Thyroid gland (tissue), 4 donors: ENCODE measurements around the gene SLC43A2. TPM values are rescaled to one million over a fixed set of nuclear protein-coding genes. Genes with fewer than 3 reads are reported as not detected.
"Not testable (repeated sequence)": the region's sequence is repeated elsewhere in the genome, so short reads cannot be mapped to it uniquely, and the experiment has no call there.

Experiments
- DNase-seq, 2 donors: peaks; one replicate each; pipeline ENCODE4 v3.0.0-alpha.2; 2019
- H3K27ac ChIP-seq, 3 donors: fragments of 200-600 bp; sonication (generic); 1 replicate in 2 of 3; 2 replicates in 1 of 3; pipeline ENCODE4 v1.5.1; 2016 to 2019; ENCODE audit warnings: mild to moderate bottlenecking in 1 of 3, moderate library complexity in 1 of 3
- H3K27me3 ChIP-seq: fragments of 200-600 bp; sonication (generic); one replicate; pipeline ENCODE4 v1.5.1; 2019
- H3K36me3 ChIP-seq, 2 donors: fragments of 200-600 bp; sonication (generic); one replicate each; pipeline ENCODE4 v1.5.1; 2016 to 2019
- H3K4me1 ChIP-seq, 2 donors: fragments of 200-600 bp; sonication (generic); one replicate each; pipeline ENCODE4 v1.5.1; 2017 to 2019
- H3K4me3 ChIP-seq, 3 donors: fragments of 200-600 bp; sonication (generic); replicated peaks in 1 of 3; 1 replicate in 2 of 3; 2 replicates in 1 of 3; pipeline ENCODE4 v1.5.1; 2016; ENCODE audit warnings: mild to moderate bottlenecking in 1 of 3
- H3K9me3 ChIP-seq: fragments of 200-600 bp; sonication (generic); one replicate; pipeline ENCODE4 v1.5.1; 2017
- POLR2A ChIP-seq, 2 donors: fragments of 450-650 bp; IDR thresholded peaks; one replicate each; pipeline ENCODE4 v1.6.1; 2017; ENCODE audit warnings: antibody characterized with exemption in 2 of 2, mild to moderate bottlenecking in 2 of 2, moderate library complexity in 1 of 2
- WGBS, 2 donors: methylation state at CpG; one replicate each; pipeline ENCODE4 v1.1.5; 2017; 5-methylcytosine and 5-hydroxymethylcytosine counted together
- intact Hi-C: fragments of 100-400 bp; cut with DNase I; formaldehyde crosslinking; loops from one replicate; pipeline ENCODE4 v1.15.1; 2023
- total RNA-seq, 4 donors: library from RNA; depleted of rRNA; stranded (reverse); fragments of >200 nt; gene quantifications; one replicate each; pipeline ENCODE4 v1.2.3, GENCODE V29; 2016
- TF ChIP-seq, protein P1 (sequence below), 6 experiments: fragments of 200-600 bp in 3 of 6; fragments of 450-650 bp in 3 of 6; sonication (generic) in 3 of 6; IDR thresholded peaks; one replicate each; pipeline ENCODE4 v1.5.1; 2016 to 2019; ENCODE audit warnings: antibody characterized with exemption in 6 of 6, mild to moderate bottlenecking in 2 of 6, inconsistent platforms in 1 of 6, moderate library complexity in 1 of 6

Gene SLC43A2
- total RNA-seq, 4 donors from 2014 or later: 17.5 to 28.2 (median 23.9) TPM

DNA sequence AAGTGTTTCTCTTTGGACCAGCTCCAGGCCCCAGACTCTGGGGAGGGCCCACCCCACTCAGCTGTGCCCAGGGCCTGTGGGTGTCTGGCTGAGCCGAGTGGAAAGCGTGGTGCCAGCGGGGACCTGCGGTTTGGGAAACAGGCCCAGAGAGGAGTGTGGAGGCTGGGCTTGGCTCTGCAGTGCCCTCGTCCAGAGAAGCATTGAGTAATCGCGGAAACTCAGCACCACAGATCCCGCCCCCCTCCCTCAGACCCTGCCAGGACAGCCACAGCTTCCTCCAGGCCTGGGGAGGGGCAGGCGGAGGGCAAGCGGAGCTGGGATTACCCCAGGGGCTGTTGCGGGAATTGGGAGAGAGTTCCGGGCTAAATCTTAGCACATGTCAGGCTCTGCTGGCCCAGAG, 51.5 kb downstream of the SLC43A2 start:
- TF ChIP-seq, protein P1, sequence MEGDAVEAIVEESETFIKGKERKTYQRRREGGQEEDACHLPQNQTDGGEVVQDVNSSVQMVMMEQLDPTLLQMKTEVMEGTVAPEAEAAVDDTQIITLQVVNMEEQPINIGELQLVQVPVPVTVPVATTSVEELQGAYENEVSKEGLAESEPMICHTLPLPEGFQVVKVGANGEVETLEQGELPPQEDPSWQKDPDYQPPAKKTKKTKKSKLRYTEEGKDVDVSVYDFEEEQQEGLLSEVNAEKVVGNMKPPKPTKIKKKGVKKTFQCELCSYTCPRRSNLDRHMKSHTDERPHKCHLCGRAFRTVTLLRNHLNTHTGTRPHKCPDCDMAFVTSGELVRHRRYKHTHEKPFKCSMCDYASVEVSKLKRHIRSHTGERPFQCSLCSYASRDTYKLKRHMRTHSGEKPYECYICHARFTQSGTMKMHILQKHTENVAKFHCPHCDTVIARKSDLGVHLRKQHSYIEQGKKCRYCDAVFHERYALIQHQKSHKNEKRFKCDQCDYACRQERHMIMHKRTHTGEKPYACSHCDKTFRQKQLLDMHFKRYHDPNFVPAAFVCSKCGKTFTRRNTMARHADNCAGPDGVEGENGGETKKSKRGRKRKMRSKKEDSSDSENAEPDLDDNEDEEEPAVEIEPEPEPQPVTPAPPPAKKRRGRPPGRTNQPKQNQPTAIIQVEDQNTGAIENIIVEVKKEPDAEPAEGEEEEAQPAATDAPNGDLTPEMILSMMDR (IDR thresholded peaks at IDR 0.05): peak in 1 of 6 experiments; percentile 8
- peak in 1 of 2 donors; percentile 24 for TF ChIP-seq POLR2A (IDR thresholded peaks at IDR 0.05)
- H3K4me3 ChIP-seq: no peak overlapping the region
- H3K4me1 ChIP-seq: peaks cover 34 to 56% of the 10 kb centered on the region in 2 donors
- intact Hi-C loops: loop anchor here (10.0 kb wide), 1 partner anchor 138 kb away; the partner anchor contains the start of gene TLCD2
- peak overlapping the region; percentile 77 to 95 (median 86) for H3K27ac ChIP-seq
- WGBS, 2 donors: 11 to 30% methylated on average over 7 to 11 of the region's 12 CpGs
- H3K27me3 ChIP-seq: no peaks in the 10 kb centered on the region
- no peaks in the 10 kb centered on the region for H3K9me3 ChIP-seq
- DNase-seq: peak; percentile 86
- H3K36me3 ChIP-seq: no peaks in the 10 kb centered on the region

DNA sequence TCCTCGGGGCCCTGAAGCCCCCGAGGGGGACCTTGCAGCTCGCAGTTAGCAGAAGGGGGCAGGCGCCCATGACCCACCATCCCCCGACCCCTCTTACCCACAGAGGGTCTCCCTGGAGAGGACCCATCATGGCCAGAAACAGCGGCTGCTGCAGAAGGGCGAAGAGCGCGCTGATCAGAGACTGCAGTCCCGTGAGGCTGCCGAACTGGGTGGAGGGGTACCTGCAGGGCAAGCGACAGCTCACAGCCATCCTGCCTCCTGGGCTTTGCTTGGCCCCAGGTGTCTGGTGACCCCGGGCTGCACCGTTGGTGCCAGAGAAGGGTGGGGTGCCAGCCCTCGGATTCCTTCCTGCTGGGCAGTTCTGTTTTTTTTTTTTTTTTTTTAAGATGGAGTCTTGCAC, 52.1 kb downstream of the SLC43A2 start:
- Histone ChIP-seq H3K4me1 (peaks cover 27 to 54% of the 10 kb centered on the region in 2 donors), H3K27me3 (no peaks in the 10 kb centered on the region)
- no peak for TF ChIP-seq POLR2A (IDR thresholded peaks at IDR 0.05)
- TF ChIP-seq, protein P1 (IDR thresholded peaks at IDR 0.05): no peak

DNA sequence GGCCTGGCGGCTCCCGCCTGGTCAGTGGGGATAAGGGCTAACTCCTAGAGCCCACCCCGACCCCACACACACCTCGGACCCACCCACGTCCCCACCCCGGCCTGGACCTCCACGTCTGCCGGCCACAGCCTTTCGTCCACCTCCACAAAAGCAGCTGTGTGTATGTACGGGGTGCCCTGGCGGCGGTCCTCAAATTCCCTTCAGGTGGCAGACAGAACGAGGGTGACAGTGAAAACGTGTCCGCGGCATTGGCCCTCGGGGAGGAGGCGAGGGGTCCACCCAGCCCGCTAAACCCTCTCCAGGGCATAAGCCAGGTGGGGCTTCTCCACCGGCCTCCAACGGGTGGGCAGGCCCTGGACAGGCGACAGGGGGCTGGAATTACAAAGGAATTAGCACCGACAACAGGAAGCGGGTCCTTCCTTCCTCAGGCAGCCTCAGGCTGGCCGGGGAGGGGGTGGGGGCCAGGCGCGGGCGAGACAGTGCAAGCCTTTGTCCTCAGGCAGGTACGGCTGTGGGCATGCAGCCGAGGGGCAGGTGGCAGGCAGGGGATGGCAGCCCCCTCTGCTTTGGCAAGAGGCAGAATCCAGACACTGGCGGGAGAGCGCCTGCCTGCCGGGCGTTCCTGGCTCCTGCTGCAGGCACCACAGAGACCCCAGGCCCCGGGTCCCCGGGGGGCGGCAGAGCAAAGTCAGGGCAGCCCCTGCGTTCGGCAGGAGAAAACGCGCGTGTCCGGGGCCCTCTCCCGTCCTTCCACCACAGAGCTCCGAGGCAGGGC, 53.8 kb downstream of the SLC43A2 start:
- peaks cover 15 to 39% of the 10 kb centered on the region in 2 donors for H3K4me1 ChIP-seq
- no peaks in the 10 kb centered on the region for H3K27me3 ChIP-seq
- peak overlapping the region; percentile 54 to 80 (median 68) for H3K27ac ChIP-seq
- no peaks in the 10 kb centered on the region for H3K9me3 ChIP-seq
- H3K4me3 ChIP-seq: no peak overlapping the region
- TF ChIP-seq, protein P1 (IDR thresholded peaks at IDR 0.05): no peak
- TF ChIP-seq POLR2A (IDR thresholded peaks at IDR 0.05): no peak
- no peak for DNase-seq
- intact Hi-C loops: loop anchor here (5.0 to 10.0 kb wide), 3 partner anchors 57 to 140 kb away; partner anchors contain the start of genes RILP, SCARF1 and TLCD2
- H3K36me3 ChIP-seq: no peaks in the 10 kb centered on the region
- WGBS, 2 donors: 65 to 73% methylated on average over 8 to 23 of the region's 45 CpGs

More for the DNA sequence above, 52.1 kb downstream of the SLC43A2 start:
- intact Hi-C loops: loop anchor here (10.0 kb wide), 1 partner anchor 138 kb away; the partner anchor contains the start of gene TLCD2
- Histone ChIP-seq H3K9me3 (no peaks in the 10 kb centered on the region), H3K4me3 (no peak overlapping the region), H3K36me3 (no peaks in the 10 kb centered on the region), H3K27ac (peak overlapping the region in 2 of 3 donors; percentile 86 to 95)
- 86 to 92% methylated on average over 10 to 15 of the region's 15 CpGs for WGBS, 2 donors
- DNase-seq: no peak

DNA sequence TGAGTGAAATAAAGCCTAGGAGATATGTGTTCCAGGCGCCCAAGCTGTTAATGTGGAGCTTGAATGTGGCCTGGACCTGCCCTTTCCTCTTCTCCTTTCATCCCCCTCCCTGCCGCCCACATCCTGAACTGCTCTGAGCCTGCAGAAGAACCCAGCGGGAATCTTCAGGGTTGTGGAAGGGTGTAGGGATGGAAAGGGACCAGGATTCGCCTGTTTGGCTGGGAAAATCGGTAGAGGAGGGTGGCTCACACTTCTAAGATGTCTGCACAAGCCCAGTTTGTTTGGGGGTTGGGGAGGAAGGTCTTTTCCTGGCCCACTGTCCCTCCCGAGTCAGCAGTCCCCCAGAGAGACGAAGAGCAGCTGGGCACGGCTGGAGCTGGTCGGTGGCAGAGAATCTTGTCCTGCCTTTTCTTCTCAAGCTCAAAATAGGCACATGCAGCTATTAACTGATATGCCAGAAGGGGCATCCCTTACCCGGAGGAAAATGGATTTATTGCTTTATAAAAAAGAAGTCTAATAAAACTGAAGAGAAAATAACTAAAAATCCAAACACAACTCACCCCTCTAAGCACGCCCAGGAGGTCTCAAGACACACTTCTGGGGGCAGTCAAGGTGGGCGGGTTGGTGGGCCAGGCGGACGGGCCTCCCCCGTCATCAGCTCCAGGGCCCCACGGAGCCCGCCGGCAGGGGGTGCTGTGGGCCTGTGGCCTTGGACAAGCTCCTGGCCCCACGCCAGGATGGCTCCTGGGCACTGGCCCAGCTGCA, 54.5 kb downstream of the SLC43A2 start:
- TF ChIP-seq, protein P1 (IDR thresholded peaks at IDR 0.05): peak; percentile 91 to 98 (median 94)
- TF ChIP-seq POLR2A (IDR thresholded peaks at IDR 0.05): no peak
- peak; percentile 88 to 89 for DNase-seq
- Histone ChIP-seq H3K27ac (peak overlapping the region in 2 of 3 donors; percentile 54 to 80), H3K9me3 (no peaks in the 10 kb centered on the region), H3K27me3 (no peaks in the 10 kb centered on the region), H3K4me1 (peaks cover 15 to 38% of the 10 kb centered on the region in 2 donors), H3K4me3 (no peak overlapping the region), H3K36me3 (no peaks in the 10 kb centered on the region)
- 29 to 40% methylated on average over 15 to 18 of the region's 19 CpGs for WGBS, 2 donors
- intact Hi-C loops: loop anchor here (5.0 to 10.0 kb wide), 3 partner anchors 58 to 141 kb away; partner anchors contain the start of genes RILP, SCARF1 and TLCD2

DNA sequence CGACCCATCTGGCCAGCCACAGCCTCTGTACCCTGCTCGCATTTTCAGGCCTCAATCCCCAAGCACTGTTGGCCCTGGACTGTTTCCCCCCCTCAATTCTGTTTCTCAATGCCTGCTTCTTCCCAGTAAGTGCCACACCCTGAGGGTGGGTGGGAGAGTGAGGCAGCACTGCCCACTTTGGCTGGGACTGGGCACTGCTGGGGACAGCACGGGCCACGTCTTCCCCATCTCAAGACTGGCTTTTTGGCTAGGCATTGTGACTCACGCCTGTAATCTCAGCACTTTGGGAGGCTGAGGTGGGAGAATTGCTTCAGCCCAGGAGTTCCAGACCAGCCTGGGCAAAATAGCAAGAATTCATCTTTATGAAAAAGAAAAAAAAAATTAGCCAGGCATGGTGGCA, 56.0 kb downstream of the SLC43A2 start:
- 88 to 90% methylated on average over 5 of the region's 5 CpGs for WGBS, 2 donors
- not testable (repeated sequence) for H3K27ac ChIP-seq, H3K27me3 ChIP-seq, H3K9me3 ChIP-seq, H3K4me3 ChIP-seq, H3K36me3 ChIP-seq, DNase-seq
- H3K4me1 ChIP-seq: peaks cover 13 to 31% of the 10 kb centered on the region in 2 donors
- intact Hi-C loops: loop anchor here (5.0 to 10.0 kb wide), 3 partner anchors 60 to 142 kb away; partner anchors contain the start of genes RILP, SCARF1 and TLCD2
